Body of pancreas (tissue), 4 donors: Measurements from ENCODE around the gene RGS6. TPM values are rescaled to one million over a fixed set of nuclear protein-coding genes. Genes with fewer than 3 reads are reported as not detected.

Experiments used
- ATAC-seq: fragments of 150-250 bp; one replicate; pipeline ENCODE4 v1.9.1; 2016
- DNase-seq, 4 donors: peaks; one replicate each; pipeline ENCODE4 v3.0.0-alpha.2; 2019
- H3K27ac ChIP-seq, 4 donors: fragments of 200-600 bp; sonication (generic); 1 replicate in 3 of 4; 2 replicates in 1 of 4; pipeline versions ENCODE4 v1.5.1 to v1.6.1; 2016 to 2019; ENCODE audit warnings: mild to moderate bottlenecking in 1 of 4, mixed read lengths in 1 of 4, moderate library complexity in 1 of 4
- H3K27me3 ChIP-seq, 2 donors: fragments of 200-600 bp; sonication (generic); one replicate each; pipeline ENCODE4 v1.6.0; 2016; ENCODE audit warnings: mild to moderate bottlenecking in 1 of 2
- H3K36me3 ChIP-seq, 2 donors: fragments of 200-600 bp; sonication (generic); replicated peaks in 1 of 2; 2 replicates each; pipeline ENCODE4 v1.5.1; 2016; ENCODE audit warnings: low read depth in 2 of 2; ENCODE audit not compliant: insufficient read depth in 1 of 2
- H3K4me1 ChIP-seq: fragments of 200-600 bp; sonication (generic); one replicate; pipeline ENCODE4 v1.6.0; 2016
- H3K4me3 ChIP-seq, 2 donors: fragments of 200-600 bp; sonication (generic); 1 replicate in 1 of 2; 2 replicates in 1 of 2; pipeline ENCODE4 v1.5.1; 2016 to 2019
- H3K9me3 ChIP-seq, 3 donors: fragments of 200-600 bp; sonication (generic); 1 replicate in 2 of 3; 2 replicates in 1 of 3; pipeline ENCODE4 v1.5.1; 2016
- CTCF ChIP-seq, 7 experiments: fragments of 450-650 bp in 4 of 7; fragments of 200-600 bp in 3 of 7; sonication (generic) in 3 of 7; IDR thresholded peaks; one replicate each; pipeline ENCODE4 v1.5.1; 2016 to 2019; ENCODE audit warnings: antibody characterized with exemption in 7 of 7
- POLR2A ChIP-seq, 3 donors: fragments of 450-650 bp; IDR thresholded peaks; one replicate each; pipeline ENCODE4 v1.6.1; 2016; ENCODE audit warnings: antibody characterized with exemption in 3 of 3, mild to moderate bottlenecking in 2 of 3
- WGBS, 2 donors: methylation state at CpG; one replicate each; pipeline ENCODE4 v1.1.5; 2017; 5-methylcytosine and 5-hydroxymethylcytosine counted together
- intact Hi-C: fragments of 100-400 bp; cut with DNase I; formaldehyde crosslinking; loops from one replicate; pipeline ENCODE4 v1.15.1; 2023
- total RNA-seq, 2 donors: library from RNA; depleted of rRNA; stranded (reverse); fragments of >200 nt; gene quantifications; one replicate each; pipeline ENCODE4 v1.1.0, GENCODE V29; 2016

The RGS6 gene
- total RNA-seq, 2 donors from 2014 or later = 0.26 to 1.3 TPM

- Histone ChIP-seq H3K4me1 (no peaks in the 10 kb centered on the region), H3K9me3 (no peaks in the 10 kb centered on the region), H3K27ac (no peak overlapping the region), H3K36me3 (no peaks in the 10 kb centered on the region), H3K27me3 (no peaks in the 10 kb centered on the region), H3K4me3 (no peak overlapping the region)
- TF ChIP-seq POLR2A (IDR thresholded peaks at IDR 0.05) (no peak), CTCF (IDR thresholded peaks at IDR 0.05) (no peak)
- ATAC-seq (no peak), DNase-seq (no peak)
- intact Hi-C loops = no loop called here
- WGBS, 2 donors = 60 to 92% methylated on average over 1 of the region's 1 CpG
These were observed 674.6 kb downstream of the RGS6 start for GRCh38 chr14:72606879-72607278.

GRCh38 chr14:72607386-72608130, 675.3 kb downstream of the RGS6 start:
- H3K4me3 ChIP-seq = no peak overlapping the region
- H3K9me3 ChIP-seq = no peaks in the 10 kb centered on the region
- no peak for DNase-seq
- no peak for ATAC-seq
- intact Hi-C loops = no loop called here
- no peaks in the 10 kb centered on the region for H3K27me3 ChIP-seq
- 86 to 90% methylated on average over 12 of the region's 12 CpGs for WGBS, 2 donors
- no peaks in the 10 kb centered on the region for H3K36me3 ChIP-seq
- H3K4me1 ChIP-seq = no peaks in the 10 kb centered on the region
- H3K27ac ChIP-seq = no peak overlapping the region
- TF ChIP-seq POLR2A (IDR thresholded peaks at IDR 0.05) = no peak
- TF ChIP-seq CTCF (IDR thresholded peaks at IDR 0.05) = no peak

- Histone ChIP-seq H3K4me1 (peaks cover 10% of the 10 kb centered on the region), H3K9me3 (no peaks in the 10 kb centered on the region), H3K27me3 (no peaks in the 10 kb centered on the region), H3K4me3 (no peak overlapping the region), H3K27ac (no peak overlapping the region), H3K36me3 (no peaks in the 10 kb centered on the region)
- DNase-seq = no peak
- intact Hi-C loops = no loop called here
- TF ChIP-seq CTCF (IDR thresholded peaks at IDR 0.05) (no peak), POLR2A (IDR thresholded peaks at IDR 0.05) (no peak)
- no peak for ATAC-seq
- 72 to 76% methylated on average over 7 to 8 of the region's 8 CpGs for WGBS, 2 donors
These were observed 676.4 kb downstream of the RGS6 start for GRCh38 chr14:72608391-72609204.

GRCh38 chr14:72609205-72609916, 677.1 kb downstream of the RGS6 start:
- Histone ChIP-seq H3K27me3 (no peaks in the 10 kb centered on the region), H3K27ac (no peak overlapping the region), H3K4me3 (no peak overlapping the region), H3K9me3 (no peaks in the 10 kb centered on the region), H3K4me1 (peaks cover 10% of the 10 kb centered on the region), H3K36me3 (no peaks in the 10 kb centered on the region)
- intact Hi-C loops = no loop called here
- WGBS, 2 donors = 82 to 87% methylated on average over 12 of the region's 12 CpGs
- DNase-seq (no peak), ATAC-seq (no peak)
- no peak for TF ChIP-seq POLR2A (IDR thresholded peaks at IDR 0.05)
- TF ChIP-seq CTCF (IDR thresholded peaks at IDR 0.05) = no peak
